ENCODE data around the gene GUCA2B. TPM values are rescaled to one million over a fixed set of nuclear protein-coding genes. Genes with fewer than 3 reads are reported as not detected.

The GUCA2B gene
- total RNA-seq, 1 donor from 2014 or later = not detected

- no peak for FAIRE-seq
- H3K9ac ChIP-seq (ENCODE audit: low read length) = no peak overlapping the region
- H3K4me3 Mint-ChIP-seq (ENCODE audit: unreplicated experiment) = no peak overlapping the region
- no peak overlapping the region for H2AFZ ChIP-seq (ENCODE audit: low read depth, low read length)
- no peak overlapping the region for H3K27ac ChIP-seq (ENCODE audit: low read depth, low read length)
- H3K4me2 ChIP-seq (ENCODE audit: low read length) = no peak overlapping the region
- no peaks in the 10 kb centered on the region for H3K79me2 ChIP-seq (ENCODE audit: insufficient read depth, low read length)
- no peaks in the 10 kb centered on the region for H3K9me3 ChIP-seq (ENCODE audit: insufficient read depth, low read depth, low read length)
- TF ChIP-seq CTCF (IDR thresholded peaks at IDR 0.05; ENCODE audit: insufficient read depth, low read depth, low read length) = no peak
- TF ChIP-seq EZH2 (IDR thresholded peaks at IDR 0.05; ENCODE audit: insufficient read depth, low read length) = no peak
- no peak overlapping the region for H3K4me3 ChIP-seq (ENCODE audit: insufficient read depth, low read depth, low read length)
- no peaks in the 10 kb centered on the region for H3K9me3 Mint-ChIP-seq (ENCODE audit: unreplicated experiment)
- H4K20me1 ChIP-seq (ENCODE audit: insufficient read depth, low read length) = peaks cover 18% of the 10 kb centered on the region
- no peak for DNase-seq (ENCODE audit: low read depth)
- no peaks in the 10 kb centered on the region for H3K27me3 Mint-ChIP-seq (ENCODE audit: low read depth, unreplicated experiment)
- peaks cover 6% of the 10 kb centered on the region for H3K4me1 ChIP-seq (ENCODE audit: insufficient read depth, low read length)
- peak overlapping the region; percentile 2 for H3K27ac Mint-ChIP-seq (ENCODE audit: unreplicated experiment)
- H3K36me3 ChIP-seq (ENCODE audit: insufficient read depth, low read length) = no peaks in the 10 kb centered on the region
- peaks cover 24% of the 10 kb centered on the region for H3K4me1 Mint-ChIP-seq (ENCODE audit: low read depth, unreplicated experiment)
- no peaks in the 10 kb centered on the region for H3K27me3 ChIP-seq (ENCODE audit: insufficient read depth, low read length)
- H3K36me3 Mint-ChIP-seq (ENCODE audit: low read depth, unreplicated experiment) = peaks cover 4% of the 10 kb centered on the region
Measured at GRCh38 chr1:42172381-42173133, 19.3 kb downstream of the GUCA2B start.

- peak; percentile 6 for DNase-seq (ENCODE audit: low read depth)
- H3K4me3 ChIP-seq (ENCODE audit: insufficient read depth, low read depth, low read length) = no peak overlapping the region
- H3K36me3 ChIP-seq (ENCODE audit: insufficient read depth, low read length) = no peaks in the 10 kb centered on the region
- H2AFZ ChIP-seq (ENCODE audit: low read depth, low read length) = no peak overlapping the region
- H3K36me3 Mint-ChIP-seq (ENCODE audit: low read depth, unreplicated experiment) = peaks cover 4% of the 10 kb centered on the region
- H3K27me3 Mint-ChIP-seq (ENCODE audit: low read depth, unreplicated experiment) = no peaks in the 10 kb centered on the region
- TF ChIP-seq EZH2 (IDR thresholded peaks at IDR 0.05; ENCODE audit: insufficient read depth, low read length) (no peak), CTCF (IDR thresholded peaks at IDR 0.05; ENCODE audit: insufficient read depth, low read depth, low read length) (peak; percentile 97)
- no peaks in the 10 kb centered on the region for H3K27me3 ChIP-seq (ENCODE audit: insufficient read depth, low read length)
- H3K4me1 Mint-ChIP-seq (ENCODE audit: low read depth, unreplicated experiment) = peaks cover 25% of the 10 kb centered on the region
- peaks cover 19% of the 10 kb centered on the region for H4K20me1 ChIP-seq (ENCODE audit: insufficient read depth, low read length)
- no peaks in the 10 kb centered on the region for H3K9me3 ChIP-seq (ENCODE audit: insufficient read depth, low read depth, low read length)
- no peak for FAIRE-seq
- H3K27ac Mint-ChIP-seq (ENCODE audit: unreplicated experiment) = no peak overlapping the region
- no peak overlapping the region for H3K27ac ChIP-seq (ENCODE audit: low read depth, low read length)
- H3K4me2 ChIP-seq (ENCODE audit: low read length) = no peak overlapping the region
- no peak overlapping the region for H3K4me3 Mint-ChIP-seq (ENCODE audit: unreplicated experiment)
- H3K9me3 Mint-ChIP-seq (ENCODE audit: unreplicated experiment) = no peaks in the 10 kb centered on the region
- peaks cover 12% of the 10 kb centered on the region for H3K4me1 ChIP-seq (ENCODE audit: insufficient read depth, low read length)
- no peak overlapping the region for H3K9ac ChIP-seq (ENCODE audit: low read length)
- H3K79me2 ChIP-seq (ENCODE audit: insufficient read depth, low read length) = no peaks in the 10 kb centered on the region
Measured at GRCh38 chr1:42173155-42173933, 20.1 kb downstream of the GUCA2B start.
